Stimulated activated CD4-positive, alpha-beta T cell treated with anti-CD3 and anti-CD28 coated beads, Interleukin-4, amount 100 ng/mL, for 24 hours (primary cell): ENCODE results near the gene ULK2.
"Not testable (repeated sequence)": the region's sequence is repeated elsewhere in the genome, so short reads cannot be mapped to it uniquely, and the experiment has no call there.

ENCODE experiments used
- DNase-seq: peaks from one replicate; pipeline ENCODE4 v3.0.0-alpha.2; 2020

The ULK2 gene

GRCh38 chr17:19860647-19861177 is 7.0 kb downstream of the ULK2 start:
- DNase-seq: not testable (repeated sequence)

GRCh38 chr17:19857640-19858039 is 10.1 kb downstream of the ULK2 start:
- no peak for DNase-seq

- DNase-seq: no peak
Measured at GRCh38 chr17:19833914-19834313, 33.8 kb downstream of the ULK2 start.

- no peak for DNase-seq
Measured at GRCh38 chr17:19830061-19830460, 37.7 kb downstream of the ULK2 start.

GRCh38 chr17:19812407-19812806 is 55.3 kb downstream of the ULK2 start:
- DNase-seq: no peak

- DNase-seq: no peak
Measured at GRCh38 chr17:19805006-19805405, 62.7 kb downstream of the ULK2 start.

GRCh38 chr17:19800571-19800970 is 67.2 kb downstream of the ULK2 start:
- no peak for DNase-seq

GRCh38 chr17:19799796-19800195 is 67.9 kb downstream of the ULK2 start:
- DNase-seq: no peak

GRCh38 chr17:19796457-19796856 is 71.3 kb downstream of the ULK2 start:
- no peak for DNase-seq

GRCh38 chr17:19791918-19792550 is 75.7 kb downstream of the ULK2 start:
- no peak for DNase-seq

- no peak for DNase-seq
Measured at GRCh38 chr17:19787733-19788357, 79.9 kb downstream of the ULK2 start.

- no peak for DNase-seq
Measured at GRCh38 chr17:19785854-19786253, 81.9 kb downstream of the ULK2 start.

- DNase-seq: no peak
Measured at GRCh38 chr17:19781488-19782458, 86.0 kb downstream of the ULK2 start.

GRCh38 chr17:19780846-19781245 is 86.9 kb downstream of the ULK2 start:
- DNase-seq: no peak

GRCh38 chr17:19773534-19773933 is 94.2 kb downstream of the ULK2 start:
- no peak for DNase-seq

- no peak for DNase-seq
Measured at GRCh38 chr17:19771971-19772630, 95.6 kb downstream of the ULK2 start.

- no peak for DNase-seq
Measured at GRCh38 chr17:19770985-19771735, 96.6 kb downstream of the ULK2 start.

GRCh38 chr17:19769946-19770652 is 97.6 kb downstream of the ULK2 start:
- DNase-seq: no peak

GRCh38 chr17:19768046-19768782 is 99.5 kb downstream of the ULK2 start:
- DNase-seq: no peak

- peak; percentile 84 for DNase-seq
Measured at GRCh38 chr17:19766421-19767270, 101.1 kb downstream of the ULK2 start.
